H9 (cell line): ENCODE measurements around the gene PA2G4. TPM values are rescaled to one million over a fixed set of nuclear protein-coding genes. Genes with fewer than 3 reads are reported as not detected.
A peak's percentile ranks its signal among the peaks of the same experiment; 100 is the strongest.

Experiments
- DNase-seq: peaks from one replicate; pipeline ENCODE4 v3.0.0-alpha.2; 2017
- H2AFZ ChIP-seq: one replicate; pipeline ENCODE4 v1.6.1; 2013; ENCODE audit warnings: mild to moderate bottlenecking, low read length, control low read depth, moderate library complexity
- H2AK5ac ChIP-seq: 2 replicates; pipeline ENCODE4 v1.6.1; 2013; ENCODE audit warnings: low read length, control low read depth, mixed read lengths; ENCODE audit not compliant: insufficient read length
- H2BK120ac ChIP-seq: one replicate; pipeline ENCODE4 v1.6.1; 2013; ENCODE audit warnings: low read depth, mild to moderate bottlenecking, low read length, control low read depth, inconsistent platforms; ENCODE audit not compliant: poor library complexity, severe bottlenecking
- H2BK12ac ChIP-seq: 2 replicates; pipeline ENCODE4 v1.6.1; 2013; ENCODE audit warnings: low read length, control low read depth, mixed read lengths, low read depth; ENCODE audit not compliant: insufficient read length
- H2BK15ac ChIP-seq: 2 replicates; pipeline ENCODE4 v1.6.1; 2013; ENCODE audit warnings: low read depth, low read length, control low read depth
- H2BK20ac ChIP-seq: one replicate; pipeline ENCODE4 v1.6.1; 2013; ENCODE audit warnings: low read depth, mild to moderate bottlenecking, low read length, control low read depth, inconsistent platforms; ENCODE audit not compliant: poor library complexity, severe bottlenecking
- H2BK5ac ChIP-seq: 2 replicates; pipeline ENCODE4 v1.6.1; 2013; ENCODE audit warnings: low read length, control low read depth, mixed read lengths; ENCODE audit not compliant: insufficient read length
- H3K14ac ChIP-seq: 2 replicates; pipeline ENCODE4 v1.6.1; 2013; ENCODE audit warnings: low read length, control low read depth; ENCODE audit not compliant: insufficient read depth
- H3K18ac ChIP-seq: 2 replicates; pipeline ENCODE4 v1.6.1; 2013; ENCODE audit warnings: low read depth, mild to moderate bottlenecking, mixed read lengths, low read length, control low read depth; ENCODE audit not compliant: insufficient read length
- H3K23ac ChIP-seq: 2 replicates; pipeline ENCODE4 v1.6.1; 2013; ENCODE audit warnings: low read length, control low read depth, mixed read lengths, low read depth; ENCODE audit not compliant: insufficient read length
- H3K23me2 ChIP-seq: 2 replicates; pipeline ENCODE4 v1.6.1; 2013; ENCODE audit warnings: low read depth, mild to moderate bottlenecking, mixed read lengths, low read length, control low read depth; ENCODE audit not compliant: insufficient read length, poor library complexity, severe bottlenecking
- H3K27ac ChIP-seq: 2 replicates; pipeline ENCODE4 v1.5.1; 2013; ENCODE audit warnings: low read length, control low read depth, mixed read lengths, low read depth; ENCODE audit not compliant: insufficient read length
- H3K27me3 ChIP-seq: 2 replicates; pipeline ENCODE4 v1.6.1; 2013; ENCODE audit warnings: low read length, control low read depth, inconsistent platforms; ENCODE audit not compliant: insufficient read depth
- H3K4ac ChIP-seq: 2 replicates; pipeline ENCODE4 v1.6.1; 2013; ENCODE audit warnings: low read depth, mild to moderate bottlenecking, control low read depth, inconsistent platforms, low read length, moderate library complexity
- H3K4me1 ChIP-seq: 2 replicates; pipeline ENCODE4 v1.6.1; 2013; ENCODE audit warnings: low read length, control low read depth, inconsistent platforms; ENCODE audit not compliant: insufficient read depth
- H3K4me2 ChIP-seq: 2 replicates; pipeline ENCODE4 v1.6.1; 2013; ENCODE audit warnings: low read length, control low read depth, mixed read lengths; ENCODE audit not compliant: insufficient read length, insufficient read depth
- H3K56ac ChIP-seq: 2 replicates; pipeline ENCODE4 v1.6.1; 2013; ENCODE audit warnings: low read depth, mild to moderate bottlenecking, mixed read lengths, low read length, control low read depth; ENCODE audit not compliant: insufficient read length
- H3K79me1 ChIP-seq: 2 replicates; pipeline ENCODE4 v1.6.1; 2013; ENCODE audit warnings: low read depth, mild to moderate bottlenecking, moderate library complexity, low read length, control low read depth, inconsistent platforms; ENCODE audit not compliant: insufficient read depth, poor library complexity, severe bottlenecking
- H3K79me2 ChIP-seq: 2 replicates; pipeline ENCODE4 v1.6.1; 2013; ENCODE audit warnings: low read length, control low read depth, inconsistent platforms; ENCODE audit not compliant: insufficient read depth
- H3K9ac ChIP-seq: 2 replicates; pipeline ENCODE4 v1.6.1; 2013; ENCODE audit warnings: low read length, control low read depth, mixed read lengths; ENCODE audit not compliant: insufficient read length; ENCODE audit errors: extremely low read depth
- H3K9me3 ChIP-seq: one replicate; pipeline ENCODE4 v1.6.1; 2013; ENCODE audit warnings: low read depth, low read length, inconsistent platforms; ENCODE audit not compliant: control insufficient read depth
- H3T11ph ChIP-seq: one replicate; pipeline ENCODE4 v1.6.1; 2013; ENCODE audit warnings: mild to moderate bottlenecking, low read length, control low read depth, inconsistent platforms
- H4K20me1 ChIP-seq: one replicate; pipeline ENCODE4 v1.6.1; 2013; ENCODE audit not compliant: control insufficient read depth, insufficient read length, insufficient read depth
- H4K5ac ChIP-seq: 2 replicates; pipeline ENCODE4 v1.6.1; 2013; ENCODE audit warnings: low read depth, mild to moderate bottlenecking, mixed read lengths, low read length, control low read depth; ENCODE audit not compliant: insufficient read length
- H4K8ac ChIP-seq: replicated peaks from 2 replicates; pipeline ENCODE4 v1.6.1; 2013; ENCODE audit warnings: low read length, control low read depth, mixed read lengths, low read depth; ENCODE audit not compliant: insufficient read length
- H4K91ac ChIP-seq: 2 replicates; pipeline ENCODE4 v1.6.1; 2013; ENCODE audit warnings: low read depth, mild to moderate bottlenecking, moderate library complexity, mixed read lengths, low read length, control low read depth; ENCODE audit not compliant: insufficient read length
- H3K27ac Mint-ChIP-seq, 3 experiments: 2 replicates in 2 of 3; 3 replicates in 1 of 3; pipeline ENCODE4 v1.8.0; 2020 to 2021; ENCODE audit warnings: mixed read lengths in 3 of 3, mild to moderate bottlenecking in 1 of 3, moderate library complexity in 1 of 3
- H3K27me3 Mint-ChIP-seq: 2 replicates; pipeline ENCODE4 v1.8.0; 2021; ENCODE audit warnings: low read depth, mild to moderate bottlenecking, moderate library complexity, mixed read lengths
- H3K36me3 Mint-ChIP-seq, 3 experiments: 2 replicates in 2 of 3; 3 replicates in 1 of 3; pipeline ENCODE4 v1.8.0; 2020 to 2021; ENCODE audit warnings: low read depth in 3 of 3, mixed read lengths in 3 of 3; ENCODE audit not compliant: insufficient read depth in 1 of 3
- H3K4me1 Mint-ChIP-seq, 2 experiments: 2 replicates each; pipeline ENCODE4 v1.8.0; 2020; ENCODE audit warnings: mixed read lengths in 2 of 2
- H3K4me3 Mint-ChIP-seq, 2 experiments: 2 replicates in 1 of 2; 3 replicates in 1 of 2; pipeline ENCODE4 v1.8.0; 2020 to 2021; ENCODE audit warnings: mild to moderate bottlenecking in 2 of 2, mixed read lengths in 2 of 2, moderate library complexity in 1 of 2
- H3K9me3 Mint-ChIP-seq, 2 experiments: 2 replicates in 1 of 2; 3 replicates in 1 of 2; pipeline ENCODE4 v1.8.0; 2020; ENCODE audit warnings: mild to moderate bottlenecking in 2 of 2, mixed read lengths in 2 of 2, moderate library complexity in 1 of 2
- CTCF ChIP-seq: fragments of 200-600 bp; sonication (generic); conservative IDR thresholded peaks from 3 replicates; pipeline ENCODE4 v1.8.0; 2021; ENCODE audit warnings: antibody characterized with exemption, mild to moderate bottlenecking
- WGBS: extraction: QIAGEN DNeasy Blood & Tissue Kit; methylation state at CpG from one replicate; pipeline ENCODE4 v1.1.7; 2013; ENCODE audit warnings: missing lambda C conversion rate, low lambda C conversion rate, mixed read lengths; ENCODE audit not compliant: insufficient read length; ENCODE audit errors: extremely low coverage; 5-methylcytosine and 5-hydroxymethylcytosine counted together
- total RNA-seq: library from RNA; stranded (reverse); gene quantifications from 2 replicates; pipeline ENCODE4 v1.2.1, GENCODE V29; 2021

Gene PA2G4
- total RNA-seq, 1 experiment from 2014 or later = 248 TPM

GRCh38 chr12:56084958-56085543 is 19.3 kb upstream of the PA2G4 start:
- H2BK12ac ChIP-seq = no peak overlapping the region
- Mint-ChIP-seq H3K27ac (peak overlapping the region in 1 of 3 experiments; percentile 42; a peak in 2 of 7 replicates), H3K4me1 (peaks cover 14 to 18% of the 10 kb centered on the region in 2 experiments), H3K27me3 (no peaks in the 10 kb centered on the region), H3K9me3 (no peaks in the 10 kb centered on the region), H3K36me3 (peaks cover 30 to 63% (median 60%) of the 10 kb centered on the region in 3 experiments), H3K4me3 (peak overlapping the region in 1 of 2 experiments; percentile 40; a peak in 1 of 5 replicates)
- no peak overlapping the region for H3K4me2 ChIP-seq
- DNase-seq = peak; percentile 76
- 0 out of 2 replicates have a peak, but pooled peaks cover 4% of the 10 kb centered on the region for H3K4me1 ChIP-seq
- no peak overlapping the region for H2AK5ac ChIP-seq
- no peak overlapping the region for H4K91ac ChIP-seq
- no peak overlapping the region for H2BK20ac ChIP-seq
- H3K9me3 ChIP-seq = no peaks in the 10 kb centered on the region
- H4K5ac ChIP-seq = no peak overlapping the region
- peak; percentile 79 for TF ChIP-seq CTCF
- H2BK120ac ChIP-seq = no peak overlapping the region
- H3K56ac ChIP-seq = no peak overlapping the region
- H3K27ac ChIP-seq = no peak overlapping the region
- H3K79me1 ChIP-seq = no peaks in the 10 kb centered on the region
- no peaks in the 10 kb centered on the region; the same call in 1 of the 2 replicates for H3K27me3 ChIP-seq
- peaks cover 8% of the 10 kb centered on the region for H3K23me2 ChIP-seq
- H2BK5ac ChIP-seq = no peak overlapping the region
- H3K18ac ChIP-seq = no peak overlapping the region
- no peak overlapping the region for H3K4ac ChIP-seq
- H3K14ac ChIP-seq = no peak overlapping the region
- H3K79me2 ChIP-seq = peaks cover 7% of the 10 kb centered on the region; the same call in 1 of the 2 replicates
- no peak overlapping the region for H2BK15ac ChIP-seq
- H4K20me1 ChIP-seq = no peaks in the 10 kb centered on the region
- no peak overlapping the region for H3K9ac ChIP-seq
- H3K23ac ChIP-seq = no peak overlapping the region
- H2AFZ ChIP-seq = no peak overlapping the region
- H4K8ac ChIP-seq = no peak overlapping the region
- H3T11ph ChIP-seq = no peak overlapping the region
- WGBS = no CpG with 5 or more reads among the region's 15 CpGs
